Bronchial epithelial cell (primary cell): Measurements from ENCODE around the gene IGFL4. TPM values are rescaled to one million over a fixed set of nuclear protein-coding genes. Genes with fewer than 3 reads are reported as not detected.

Experiments used
- DNase-seq: peaks from one replicate; pipeline ENCODE4 v3.0.0-alpha.2; 2010; ENCODE audit warnings: low read depth
- FAIRE-seq: peaks from 2 replicates; lab custom pipeline; 2011; peaks lifted over from hg19 to GRCh38; lab: Jason Lieb, UNC
- H3K27me3 ChIP-seq: 2 replicates; pipeline ENCODE4 v1.5.1; 2011; ENCODE audit warnings: low read length; ENCODE audit not compliant: control insufficient read depth, insufficient read depth
- H3K36me3 ChIP-seq: 2 replicates; pipeline ENCODE4 v1.5.1; 2011; ENCODE audit warnings: low read length; ENCODE audit not compliant: control insufficient read depth, insufficient read depth
- H3K4me3 ChIP-seq: 2 replicates; pipeline ENCODE4 v1.5.1; 2011; ENCODE audit warnings: mild to moderate bottlenecking, low read depth, low read length, control low read depth
- total RNA-seq: library from RNA; depleted of rRNA; stranded (reverse); fragments of >200 nt; gene quantifications from 2 replicates; pipeline ENCODE4 v1.2.1, GENCODE V29; 2014
- TF ChIP-seq, protein P1 (sequence below): IDR thresholded peaks from 2 replicates; pipeline ENCODE4 v1.5.1; 2011; ENCODE audit warnings: mild to moderate bottlenecking, moderate library complexity, low read length, control low read depth, inconsistent platforms; ENCODE audit not compliant: insufficient read depth, severe bottlenecking

IGFL4 gene
- total RNA-seq, 1 donor from 2014 or later, result not detected

GRCh38 chr19:45994998-45995714, 45.6 kb downstream of the IGFL4 start, which contains the start of gene CCDC61:
Gene CCDC61, plus strand, starts transcription at chr19:45995467. Its CDS starts 7,552 bp downstream, at chr19:46003019.
- no peaks in the 10 kb centered on the region for H3K27me3 ChIP-seq
- FAIRE-seq, result peak; percentile 85

DNA sequence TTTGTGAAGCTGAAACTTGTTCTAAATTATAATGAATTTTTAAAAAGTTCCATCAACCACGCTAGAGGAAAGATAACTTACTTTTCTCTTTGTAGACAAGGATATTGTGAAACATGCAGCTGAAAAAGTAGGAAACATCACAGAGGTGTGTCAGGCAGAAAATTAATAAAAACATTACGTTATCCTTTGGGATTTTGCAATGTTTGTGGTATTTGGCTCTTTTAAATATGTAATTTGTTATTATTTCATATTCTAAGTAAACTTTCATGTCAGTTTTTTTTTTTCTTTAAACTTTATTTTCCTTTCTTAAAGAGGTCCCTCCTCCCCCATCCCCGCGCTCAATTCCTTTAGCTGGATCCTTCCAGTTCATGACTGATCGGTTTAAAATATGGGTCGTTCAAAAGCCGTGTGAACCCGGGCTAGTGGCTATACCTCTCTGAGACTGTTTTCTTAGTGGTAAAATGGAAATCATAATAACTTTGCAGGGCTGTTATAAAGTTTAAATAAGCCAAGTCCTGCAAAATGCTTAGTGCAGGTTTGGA, 46.3 kb downstream of the IGFL4 start:
- Histone ChIP-seq H3K4me3 (peak overlapping the region; percentile 36), H3K27me3 (no peaks in the 10 kb centered on the region), H3K36me3 (peaks cover 5% of the 10 kb centered on the region)
- DNase-seq, result peak; percentile 37
- TF ChIP-seq, protein P1, sequence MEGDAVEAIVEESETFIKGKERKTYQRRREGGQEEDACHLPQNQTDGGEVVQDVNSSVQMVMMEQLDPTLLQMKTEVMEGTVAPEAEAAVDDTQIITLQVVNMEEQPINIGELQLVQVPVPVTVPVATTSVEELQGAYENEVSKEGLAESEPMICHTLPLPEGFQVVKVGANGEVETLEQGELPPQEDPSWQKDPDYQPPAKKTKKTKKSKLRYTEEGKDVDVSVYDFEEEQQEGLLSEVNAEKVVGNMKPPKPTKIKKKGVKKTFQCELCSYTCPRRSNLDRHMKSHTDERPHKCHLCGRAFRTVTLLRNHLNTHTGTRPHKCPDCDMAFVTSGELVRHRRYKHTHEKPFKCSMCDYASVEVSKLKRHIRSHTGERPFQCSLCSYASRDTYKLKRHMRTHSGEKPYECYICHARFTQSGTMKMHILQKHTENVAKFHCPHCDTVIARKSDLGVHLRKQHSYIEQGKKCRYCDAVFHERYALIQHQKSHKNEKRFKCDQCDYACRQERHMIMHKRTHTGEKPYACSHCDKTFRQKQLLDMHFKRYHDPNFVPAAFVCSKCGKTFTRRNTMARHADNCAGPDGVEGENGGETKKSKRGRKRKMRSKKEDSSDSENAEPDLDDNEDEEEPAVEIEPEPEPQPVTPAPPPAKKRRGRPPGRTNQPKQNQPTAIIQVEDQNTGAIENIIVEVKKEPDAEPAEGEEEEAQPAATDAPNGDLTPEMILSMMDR, result no peak
- no peak for FAIRE-seq

More at GRCh38 chr19:45994998-45995714, 45.6 kb downstream of the IGFL4 start, which contains the start of gene CCDC61:
- TF ChIP-seq, protein P1, result no peak
- peaks cover 5% of the 10 kb centered on the region for H3K36me3 ChIP-seq
- peak; percentile 98 for DNase-seq
- peak within 1 kb of the TSS; percentile 76 for H3K4me3 ChIP-seq

GRCh38 chr19:45990113-45990728, 50.6 kb downstream of the IGFL4 start:
- no peaks in the 10 kb centered on the region for H3K27me3 ChIP-seq
- DNase-seq (no peak), FAIRE-seq (no peak)
- H3K36me3 ChIP-seq, result no peaks in the 10 kb centered on the region
- no peak overlapping the region for H3K4me3 ChIP-seq
- TF ChIP-seq, protein P1, result no peak

Other genes starting within 250 kb of the IGFL4 start
- 25.3 and 29.0 TPM in 2 replicates for gene DMWD, start 248.2 kb downstream of the IGFL4 start, total RNA-seq
- under 0.01 TPM in 1 of 2 replicates, not detected in the other for gene RSPH6A, start 225.7 kb downstream of the IGFL4 start, total RNA-seq
- 27.9 and 29.7 TPM in 2 replicates for gene SYMPK, start 177.9 kb downstream of the IGFL4 start, total RNA-seq
- not detected in 2 replicates for gene FOXA3, start 176.7 kb downstream of the IGFL4 start, total RNA-seq
- gene IRF2BP1, start 154.9 kb downstream of the IGFL4 start, total RNA-seq, result 11.3 and 11.8 TPM in 2 replicates
- gene MYPOP, start 138.4 kb downstream of the IGFL4 start, total RNA-seq, result 0.53 and 0.90 TPM in 2 replicates
- not detected in 2 replicates for gene NANOS2, start 126.2 kb downstream of the IGFL4 start, total RNA-seq
- not detected in 2 replicates for gene NOVA2, start 67.1 kb downstream of the IGFL4 start, total RNA-seq
- gene CCDC61, start 45.5 kb downstream of the IGFL4 start, total RNA-seq, result 10.3 and 12.9 TPM in 2 replicates
- not detected in 2 replicates for gene PGLYRP1, start 17.9 kb downstream of the IGFL4 start, total RNA-seq
- not detected in 2 replicates for gene IGFL3, start 83.7 kb upstream of the IGFL4 start, total RNA-seq
- gene IGFL2, start 107.2 kb upstream of the IGFL4 start, total RNA-seq, result 2.4 TPM in 1 of 2 replicates, not detected in the other
- not detected in 2 replicates for gene IGFL1, start 188.7 kb upstream of the IGFL4 start, total RNA-seq